OCI-LY7 (cell line): ENCODE data around the gene GLRA2. TPM values are rescaled to one million over a fixed set of nuclear protein-coding genes. Genes with fewer than 3 reads are reported as not detected.

Experiments
- BruUV-seq: library from RNA; stranded (reverse); fragments of 400-500 nt; replicated peaks from 2 replicates; lab custom pipeline; 2021; lab: Mats Ljungman, UMichigan
- CTCF ChIA-PET: fragments of 300-600 bp; sonication (Branson Sonifier 250); formaldehyde crosslinking; loops from one replicate; lab custom pipeline; 2022; ENCODE audit warnings: antibody characterized with exemption; ENCODE audit not compliant: unreplicated experiment; lab: Charles Lee
- POLR2A ChIA-PET: fragments of 300-600 bp; sonication (Branson Sonifier 250); formaldehyde crosslinking; loops from one replicate; lab custom pipeline; 2022; ENCODE audit warnings: antibody characterized with exemption; lab: Charles Lee
- DNase-seq: peaks from one replicate; pipeline ENCODE4 v3.0.0-alpha.2; 2015; ENCODE audit warnings: low spot score
- H2AFZ ChIP-seq: fragments of 200-600 bp; sonication (generic), shearing (Covaris generic); 2 replicates; pipeline ENCODE4 v1.6.1; 2014; ENCODE audit warnings: mild to moderate bottlenecking, antibody characterized with exemption, low read length, moderate library complexity
- H3K27ac ChIP-seq: fragments of 200-600 bp; sonication (generic); 2 replicates; pipeline ENCODE4 v1.5.1; 2014; ENCODE audit warnings: mixed run types, low read depth, mild to moderate bottlenecking, moderate library complexity, low read length, inconsistent platforms; ENCODE audit not compliant: poor library complexity, severe bottlenecking
- H3K36me3 ChIP-seq: fragments of 200-600 bp; sonication (generic); 2 replicates; pipeline ENCODE4 v1.6.1; 2014; ENCODE audit warnings: mild to moderate bottlenecking, antibody characterized with exemption, low read length, moderate library complexity, mixed read lengths; ENCODE audit not compliant: insufficient read depth
- H3K4me1 ChIP-seq: fragments of 200-600 bp; sonication (generic); 2 replicates; pipeline ENCODE4 v1.5.1; 2014; ENCODE audit warnings: mild to moderate bottlenecking, low read length; ENCODE audit not compliant: insufficient read depth, poor library complexity, severe bottlenecking
- H3K4me2 ChIP-seq: fragments of 200-600 bp; sonication (generic); 2 replicates; pipeline ENCODE4 v1.6.1; 2014; ENCODE audit warnings: mild to moderate bottlenecking, low read length
- H3K4me3 ChIP-seq: fragments of 200-600 bp; sonication (generic); 2 replicates; pipeline ENCODE4 v1.5.1; 2014; ENCODE audit warnings: mild to moderate bottlenecking, low read depth, low read length; ENCODE audit not compliant: poor library complexity, severe bottlenecking
- H3K79me2 ChIP-seq: fragments of 200-600 bp; sonication (generic); 2 replicates; pipeline ENCODE4 v1.6.1; 2016; ENCODE audit warnings: low read depth, mild to moderate bottlenecking, low read length, moderate library complexity, mixed read lengths; ENCODE audit not compliant: insufficient read depth
- H3K9me2 ChIP-seq: fragments of 200-600 bp; sonication (generic); 2 replicates; pipeline ENCODE4 v1.6.1; 2016; ENCODE audit warnings: mild to moderate bottlenecking, low read length, mixed read lengths; ENCODE audit not compliant: insufficient read depth
- H3K9me3 ChIP-seq: fragments of 200-600 bp; sonication (generic); 2 replicates; pipeline ENCODE4 v1.6.1; 2014; ENCODE audit warnings: mild to moderate bottlenecking, mixed run types, low read length, mixed read lengths
- H4K20me1 ChIP-seq: fragments of 200-600 bp; sonication (generic); 2 replicates; pipeline ENCODE4 v1.6.1; 2014; ENCODE audit warnings: mild to moderate bottlenecking, antibody characterized with exemption, low read length, moderate library complexity, mixed read lengths; ENCODE audit not compliant: insufficient read depth
- CTCF ChIP-seq: fragments of 200-600 bp; sonication (generic); conservative IDR thresholded peaks from 2 replicates; pipeline ENCODE4 v1.5.1; 2014; ENCODE audit warnings: mild to moderate bottlenecking, antibody characterized with exemption, low read length, moderate library complexity, mixed read lengths
- EZH2phosphoT487 ChIP-seq: fragments of 200-600 bp; sonication (generic); IDR thresholded peaks from 2 replicates; pipeline ENCODE4 v1.6.1; 2018; ENCODE audit warnings: low read depth, borderline replicate concordance, mild to moderate bottlenecking, mixed run types, antibody characterized with exemption, low read length, moderate library complexity, mixed read lengths
- intact Hi-C: fragments of 100-400 bp; cut with micrococcal nuclease; formaldehyde crosslinking; loops from one replicate; pipeline ENCODE4 v1.10.0; 2022; ENCODE audit not compliant: unreplicated experiment
- total RNA-seq, 2 experiments: library from RNA; depleted of rRNA in 1 of 2; stranded (reverse); fragments of >200 nt in 1 of 2; shearing (Covaris generic) in 1 of 2; gene quantifications; 2 replicates each; pipeline ENCODE4 v1.2.3, GENCODE V29; 2014 to 2022

The GLRA2 gene
- total RNA-seq, 2 experiments from 2014 or later: not detected

- Histone ChIP-seq H3K4me2 (no peak overlapping the region), H3K4me3 (no peak overlapping the region), H3K36me3 (no peaks in the 10 kb centered on the region), H4K20me1 (no peaks in the 10 kb centered on the region), H2AFZ (no peak overlapping the region), H3K4me1 (peaks cover 2% of the 10 kb centered on the region), H3K9me3 (no peaks in the 10 kb centered on the region), H3K79me2 (no peaks in the 10 kb centered on the region), H3K9me2 (no peaks in the 10 kb centered on the region), H3K27ac (no peak overlapping the region)
- ChIA-PET CTCF (no interaction called here), POLR2A (no interaction called here)
- BruUV-seq: no TSS peak
- no peak for DNase-seq
- no peak for TF ChIP-seq CTCF
- TF ChIP-seq EZH2phosphoT487: no peak
- intact Hi-C loops: no loop called here
These were observed 182.8 kb downstream of the GLRA2 start for GRCh38 chrX:14712096-14712495.

GRCh38 chrX:14717949-14718348 is 188.6 kb downstream of the GLRA2 start:
- Histone ChIP-seq H3K9me3 (no peaks in the 10 kb centered on the region), H3K36me3 (no peaks in the 10 kb centered on the region), H4K20me1 (no peaks in the 10 kb centered on the region), H3K9me2 (no peaks in the 10 kb centered on the region), H3K4me1 (no peaks in the 10 kb centered on the region), H3K4me2 (no peak overlapping the region), H3K79me2 (no peaks in the 10 kb centered on the region), H3K27ac (no peak overlapping the region), H2AFZ (no peak overlapping the region), H3K4me3 (no peak overlapping the region)
- ChIA-PET POLR2A (interaction anchor here (0.6 kb wide), 1 partner anchor 37 kb away, joined by 3 read pairs; no protein-coding TSS in a partner anchor), CTCF (no interaction called here)
- no TSS peak for BruUV-seq
- TF ChIP-seq EZH2phosphoT487: no peak
- TF ChIP-seq CTCF: no peak
- intact Hi-C loops: no loop called here
- no peak for DNase-seq

- intact Hi-C loops: no loop called here
- no TSS peak for BruUV-seq
- CTCF ChIA-PET: no interaction called here
These were observed 189.1 kb downstream of the GLRA2 start for GRCh38 chrX:14718403-14718802.

More at GRCh38 chrX:14718403-14718802, 189.1 kb downstream of the GLRA2 start:
- DNase-seq: no peak
- Histone ChIP-seq H3K9me3 (no peaks in the 10 kb centered on the region), H3K79me2 (no peaks in the 10 kb centered on the region), H3K4me2 (no peak overlapping the region), H3K4me3 (no peak overlapping the region), H3K36me3 (no peaks in the 10 kb centered on the region), H3K9me2 (no peaks in the 10 kb centered on the region), H2AFZ (no peak overlapping the region), H3K27ac (no peak overlapping the region), H4K20me1 (no peaks in the 10 kb centered on the region), H3K4me1 (no peaks in the 10 kb centered on the region)
- TF ChIP-seq EZH2phosphoT487 (no peak), CTCF (no peak)
- POLR2A ChIA-PET: interaction anchor here (0.6 kb wide), 1 partner anchor 38 kb away, joined by 3 read pairs; no protein-coding TSS in a partner anchor
